OCI-LY1 (cell line): ENCODE data around the gene RBL1.

Experiments
- H2AFZ ChIP-seq: fragments of 200-600 bp; sonication (generic), shearing (Covaris generic); 2 replicates; pipeline ENCODE4 v1.6.0; 2014; ENCODE audit warnings: antibody characterized with exemption, mild to moderate bottlenecking, low read length
- H3F3A ChIP-seq: fragments of 200-600 bp; sonication (generic), shearing (Covaris generic); 2 replicates; pipeline ENCODE4 v1.6.0; 2014; ENCODE audit warnings: mild to moderate bottlenecking, antibody characterized with exemption, low read length, moderate library complexity; ENCODE audit not compliant: insufficient read depth
- H3K27ac ChIP-seq: fragments of 200-600 bp; sonication (generic); 2 replicates; pipeline ENCODE4 v1.5.1; 2014; ENCODE audit warnings: low read length, mixed run types, mild to moderate bottlenecking, low read depth; ENCODE audit not compliant: poor library complexity, severe bottlenecking
- H3K27me3 ChIP-seq: fragments of 200-600 bp; sonication (generic); 2 replicates; pipeline ENCODE4 v1.6.0; 2014; ENCODE audit warnings: antibody characterized with exemption, mild to moderate bottlenecking, low read length, moderate library complexity; ENCODE audit not compliant: insufficient read depth
- H3K36me3 ChIP-seq: fragments of 200-600 bp; sonication (generic); 2 replicates; pipeline ENCODE4 v1.6.1; 2014; ENCODE audit warnings: mild to moderate bottlenecking, antibody characterized with exemption, low read length, moderate library complexity, mixed read lengths; ENCODE audit not compliant: insufficient read depth
- H3K4me1 ChIP-seq: fragments of 200-600 bp; sonication (generic); 2 replicates; pipeline ENCODE4 v1.5.1; 2014; ENCODE audit warnings: mild to moderate bottlenecking, low read length, moderate library complexity; ENCODE audit not compliant: insufficient read depth, severe bottlenecking
- H3K4me2 ChIP-seq: fragments of 200-600 bp; sonication (generic), shearing (Covaris generic); 2 replicates; pipeline ENCODE4 v1.6.1; 2014; ENCODE audit warnings: low read length
- H3K4me3 ChIP-seq: fragments of 200-600 bp; sonication (generic); 2 replicates; pipeline ENCODE4 v1.5.1; 2014; ENCODE audit warnings: low read length, low read depth, mild to moderate bottlenecking, mixed read lengths; ENCODE audit not compliant: poor library complexity, severe bottlenecking
- H3K79me2 ChIP-seq: fragments of 200-600 bp; shearing (Covaris generic); 2 replicates; pipeline ENCODE4 v1.6.1; 2016; ENCODE audit warnings: mixed run types, low read length, mixed read lengths; ENCODE audit not compliant: insufficient read depth
- H3K9ac ChIP-seq: fragments of 200-600 bp; sonication (generic), shearing (Covaris generic); 2 replicates; pipeline ENCODE4 v1.6.1; 2014; ENCODE audit warnings: mild to moderate bottlenecking, low read length, mixed read lengths
- H3K9me2 ChIP-seq: fragments of 200-600 bp; sonication (generic), shearing (Covaris generic); 2 replicates; pipeline ENCODE4 v1.6.1; 2014; ENCODE audit warnings: low read depth, mild to moderate bottlenecking, low read length, mixed read lengths
- H3K9me3 ChIP-seq: fragments of 200-600 bp; shearing (Covaris generic); 2 replicates; pipeline ENCODE4 v1.6.1; 2014; ENCODE audit warnings: low read length, mixed read lengths
- H4K20me1 ChIP-seq: fragments of 200-600 bp; sonication (generic), shearing (Covaris generic); 2 replicates; pipeline ENCODE4 v1.6.0; 2016; ENCODE audit warnings: mild to moderate bottlenecking, low read length; ENCODE audit not compliant: insufficient read depth
- EZH2 ChIP-seq: fragments of 200-600 bp; sonication (generic), shearing (Covaris generic); IDR thresholded peaks from 2 replicates; pipeline ENCODE4 v1.8.0; 2017; ENCODE audit warnings: borderline replicate concordance, mixed run types, mild to moderate bottlenecking, antibody characterized with exemption, low read length, moderate library complexity, mixed read lengths
- TF ChIP-seq, protein P1 (sequence below): fragments of 200-600 bp; sonication (generic), shearing (Covaris generic); IDR thresholded peaks from 2 replicates; pipeline ENCODE4 v1.5.1; 2017; ENCODE audit warnings: mild to moderate bottlenecking, antibody characterized with exemption, low read length, moderate library complexity, mixed read lengths

RBL1 gene

DNA sequence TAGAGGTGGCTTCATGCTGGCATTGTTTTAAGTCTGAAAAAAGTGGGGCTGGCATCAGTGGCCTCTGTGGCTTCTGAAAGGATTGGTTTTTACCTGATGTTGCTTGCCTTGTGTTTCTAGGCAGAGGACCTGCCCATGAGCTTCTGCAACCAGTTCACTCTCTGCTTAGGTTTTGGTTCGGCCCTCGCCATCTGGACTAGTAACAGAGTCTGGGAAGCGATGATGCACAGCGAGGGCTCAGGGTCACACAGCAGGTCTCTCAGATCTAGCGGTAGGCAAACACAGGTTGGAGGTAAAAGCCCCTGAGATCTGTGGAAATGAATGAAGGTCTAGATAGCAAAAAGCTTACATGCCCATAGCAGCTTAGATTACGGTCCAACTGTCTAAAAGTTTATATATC is 6.8 kb upstream of the RBL1 start:
- H3K27me3 ChIP-seq: no peaks in the 10 kb centered on the region
- TF ChIP-seq, protein P1, sequence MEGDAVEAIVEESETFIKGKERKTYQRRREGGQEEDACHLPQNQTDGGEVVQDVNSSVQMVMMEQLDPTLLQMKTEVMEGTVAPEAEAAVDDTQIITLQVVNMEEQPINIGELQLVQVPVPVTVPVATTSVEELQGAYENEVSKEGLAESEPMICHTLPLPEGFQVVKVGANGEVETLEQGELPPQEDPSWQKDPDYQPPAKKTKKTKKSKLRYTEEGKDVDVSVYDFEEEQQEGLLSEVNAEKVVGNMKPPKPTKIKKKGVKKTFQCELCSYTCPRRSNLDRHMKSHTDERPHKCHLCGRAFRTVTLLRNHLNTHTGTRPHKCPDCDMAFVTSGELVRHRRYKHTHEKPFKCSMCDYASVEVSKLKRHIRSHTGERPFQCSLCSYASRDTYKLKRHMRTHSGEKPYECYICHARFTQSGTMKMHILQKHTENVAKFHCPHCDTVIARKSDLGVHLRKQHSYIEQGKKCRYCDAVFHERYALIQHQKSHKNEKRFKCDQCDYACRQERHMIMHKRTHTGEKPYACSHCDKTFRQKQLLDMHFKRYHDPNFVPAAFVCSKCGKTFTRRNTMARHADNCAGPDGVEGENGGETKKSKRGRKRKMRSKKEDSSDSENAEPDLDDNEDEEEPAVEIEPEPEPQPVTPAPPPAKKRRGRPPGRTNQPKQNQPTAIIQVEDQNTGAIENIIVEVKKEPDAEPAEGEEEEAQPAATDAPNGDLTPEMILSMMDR: no peak
- no peaks in the 10 kb centered on the region for H4K20me1 ChIP-seq
- no peaks in the 10 kb centered on the region for H3K4me1 ChIP-seq
- H3K9me3 ChIP-seq: no peaks in the 10 kb centered on the region
- no peaks in the 10 kb centered on the region for H3K36me3 ChIP-seq
- H3K9ac ChIP-seq: no peak overlapping the region
- H3K4me2 ChIP-seq: no peak overlapping the region
- H3K79me2 ChIP-seq: no peaks in the 10 kb centered on the region
- H3K4me3 ChIP-seq: no peak overlapping the region
- no peak overlapping the region for H2AFZ ChIP-seq
- no peaks in the 10 kb centered on the region for H3F3A ChIP-seq
- H3K27ac ChIP-seq: no peak overlapping the region
- no peaks in the 10 kb centered on the region for H3K9me2 ChIP-seq

DNA sequence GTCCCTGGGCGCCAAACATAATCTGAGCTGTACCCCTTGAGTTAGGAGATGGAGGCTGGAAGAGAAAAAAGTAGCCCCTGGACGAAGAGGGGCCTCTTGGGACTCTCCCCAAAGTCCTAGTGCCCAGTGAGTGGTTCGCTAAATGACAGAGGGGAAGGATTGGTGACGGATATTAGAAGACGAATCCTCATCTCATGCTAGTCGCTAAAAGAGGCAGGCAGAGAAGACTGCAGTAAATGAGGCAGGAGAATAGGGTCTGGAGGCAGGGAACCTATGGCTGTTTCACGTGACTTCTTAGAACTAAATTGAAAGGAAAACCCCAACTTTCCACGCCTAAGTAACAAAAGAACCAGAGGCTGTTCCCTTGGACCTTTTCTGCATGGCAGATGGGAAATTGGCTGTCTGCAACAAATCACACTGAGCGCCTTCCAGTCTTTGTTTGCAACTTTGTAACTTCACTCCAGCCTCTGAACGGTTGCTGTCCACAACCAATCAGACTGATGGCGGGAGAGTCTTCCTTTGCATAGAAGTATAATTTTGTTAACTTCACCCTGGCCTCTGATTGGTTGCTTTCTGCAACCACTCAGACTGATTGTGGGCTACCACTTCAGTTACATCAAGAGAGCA is 731 bp upstream of the RBL1 start:
- TF ChIP-seq, protein P1: no peak
- TF ChIP-seq EZH2: no peak
- peak overlapping the region; percentile 97 for H3K4me2 ChIP-seq
- H3K9ac ChIP-seq: peak overlapping the region; percentile 99
- H3K9me3 ChIP-seq: no peaks in the 10 kb centered on the region
- peaks cover 34% of the 10 kb centered on the region for H3K79me2 ChIP-seq
- H3F3A ChIP-seq: no peaks in the 10 kb centered on the region
- peak overlapping the region; percentile 19; the same call in 1 of the 2 replicates for H2AFZ ChIP-seq
- H3K27ac ChIP-seq: peak overlapping the region; percentile 91
- no peaks in the 10 kb centered on the region for H3K27me3 ChIP-seq
- H3K9me2 ChIP-seq: no peaks in the 10 kb centered on the region
- H3K4me3 ChIP-seq: peak overlapping the region; percentile 92
- H3K36me3 ChIP-seq: peaks cover 25% of the 10 kb centered on the region
- peaks cover 32% of the 10 kb centered on the region for H3K4me1 ChIP-seq
- no peaks in the 10 kb centered on the region for H4K20me1 ChIP-seq

DNA sequence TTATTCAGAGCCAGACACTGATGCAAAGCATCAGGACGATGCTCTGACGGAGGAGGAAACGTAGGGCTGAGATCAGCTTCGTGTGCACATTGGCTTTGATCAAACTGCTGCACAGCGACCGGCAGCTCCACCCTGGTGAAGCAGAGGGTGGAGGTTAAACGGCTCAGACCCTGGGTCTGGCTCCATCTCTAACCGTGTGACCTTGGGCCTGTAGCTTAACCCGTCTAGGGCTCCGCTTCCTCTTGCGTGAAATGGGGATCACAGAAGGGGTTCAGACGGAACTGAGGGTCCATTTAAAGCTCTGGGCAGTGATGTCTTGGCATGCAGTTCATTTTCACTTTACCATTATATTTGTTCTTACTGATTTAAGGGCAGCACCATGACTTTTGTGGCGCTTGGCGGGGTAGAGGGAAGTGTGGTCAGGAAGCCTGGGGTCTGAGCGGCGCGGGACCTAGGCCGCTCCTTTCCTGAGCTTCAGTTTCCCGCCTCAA is 644 bp downstream of the RBL1 start:
- H3K9me2 ChIP-seq: no peaks in the 10 kb centered on the region
- H3K4me2 ChIP-seq: peak overlapping the region; percentile 97
- peaks cover 37% of the 10 kb centered on the region for H3K36me3 ChIP-seq
- no peak overlapping the region for H2AFZ ChIP-seq
- H3K4me1 ChIP-seq: peaks cover 32% of the 10 kb centered on the region
- peak overlapping the region; percentile 91 for H3K27ac ChIP-seq
- H3K9me3 ChIP-seq: no peaks in the 10 kb centered on the region
- peak overlapping the region; percentile 92 for H3K4me3 ChIP-seq
- no peaks in the 10 kb centered on the region for H4K20me1 ChIP-seq
- no peaks in the 10 kb centered on the region for H3K27me3 ChIP-seq
- TF ChIP-seq, protein P1: no peak
- TF ChIP-seq EZH2: no peak
- peak overlapping the region; percentile 99 for H3K9ac ChIP-seq
- H3F3A ChIP-seq: no peaks in the 10 kb centered on the region
- peaks cover 44% of the 10 kb centered on the region for H3K79me2 ChIP-seq
